Ishikawa (cell line): ENCODE results near the gene EGFL7.

Experiments
- EGR1 ChIP-seq: IDR thresholded peaks from 2 replicates; pipeline ENCODE4 v1.6.1; 2012
- EP300 ChIP-seq: IDR thresholded peaks from 2 replicates; pipeline ENCODE4 v1.6.1; 2012; ENCODE audit warnings: borderline replicate concordance
- FOXM1 ChIP-seq: IDR thresholded peaks from 2 replicates; pipeline ENCODE4 v1.6.1; 2012; ENCODE audit warnings: low read depth, borderline replicate concordance
- MAX ChIP-seq: IDR thresholded peaks from 2 replicates; pipeline ENCODE4 v1.6.1; 2012
- REST ChIP-seq: IDR thresholded peaks from 2 replicates; pipeline ENCODE4 v1.6.1; 2012; ENCODE audit warnings: low read depth, mild to moderate bottlenecking
- TAF1 ChIP-seq: IDR thresholded peaks from 2 replicates; pipeline ENCODE4 v1.6.1; 2012; ENCODE audit warnings: low read depth, mild to moderate bottlenecking
- TCF12 ChIP-seq: IDR thresholded peaks from 2 replicates; pipeline ENCODE4 v1.6.1; 2012; ENCODE audit warnings: low read depth
- ZBTB7A ChIP-seq: IDR thresholded peaks from 2 replicates; pipeline ENCODE4 v1.6.1; 2012; ENCODE audit warnings: low read depth

GRCh38 chr9:136697821-136698526, 35.3 kb downstream of the EGFL7 start:
- TF ChIP-seq FOXM1 (no peak), TAF1 (no peak), ZBTB7A (no peak), TCF12 (no peak), EP300 (no peak), MAX (no peak), EGR1 (no peak), REST (no peak)
